Neural progenitor cell (in vitro differentiated cells): ENCODE results near the gene KIAA0232.
"Not testable (repeated sequence)": the region's sequence is repeated elsewhere in the genome, so short reads cannot be mapped to it uniquely, and the experiment has no call there.

Experiments
- CTCF ChIP-seq: fragments of 200-600 bp; sonication (generic); IDR thresholded peaks from 2 replicates; pipeline ENCODE4 v1.5.1; 2017; ENCODE audit warnings: antibody characterized with exemption, mild to moderate bottlenecking
- EZH2 ChIP-seq: fragments of 200-600 bp; sonication (generic); IDR thresholded peaks from 2 replicates; pipeline ENCODE4 v1.6.1; 2017; ENCODE audit warnings: antibody characterized with exemption, mild to moderate bottlenecking, moderate library complexity

- TF ChIP-seq CTCF, EZH2: not testable (repeated sequence)
These were observed 53.1 kb downstream of the KIAA0232 start for GRCh38 chr4:6835616-6836015.
